GM04503 (cell line): ENCODE results near the gene MRPL23.

Experiments used
- DNase-seq: peaks from one replicate; pipeline ENCODE4 v3.0.0-alpha.2; 2012; ENCODE audit warnings: low read depth

Gene MRPL23

GRCh38 chr11:1921574-1922141 lies 25.5 kb upstream of the MRPL23 start:
- DNase-seq: no peak

GRCh38 chr11:1922481-1923081 lies 24.6 kb upstream of the MRPL23 start:
- no peak for DNase-seq

GRCh38 chr11:1923201-1923956 lies 23.8 kb upstream of the MRPL23 start:
- DNase-seq: no peak

DNA sequence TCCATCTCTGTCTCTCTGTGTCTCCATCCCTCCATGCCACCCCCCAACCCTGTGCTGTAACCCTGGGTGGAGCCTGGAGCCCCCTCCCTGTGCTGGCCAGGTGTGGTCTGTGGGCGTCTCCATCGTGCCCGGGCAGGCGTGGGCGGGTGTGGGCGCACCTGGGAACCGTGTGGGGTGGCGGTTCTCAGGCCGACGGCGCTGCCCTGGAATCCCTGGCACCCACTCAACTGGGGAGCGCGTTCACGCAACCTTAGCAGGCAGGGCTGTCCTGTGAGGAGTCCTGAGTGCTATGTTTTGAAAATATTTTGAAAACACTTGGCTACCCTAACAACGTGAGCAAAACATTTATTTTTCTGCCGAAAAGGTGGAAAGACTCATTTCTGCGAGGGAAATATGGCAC lies 23.0 kb upstream of the MRPL23 start:
- no peak for DNase-seq

- no peak for DNase-seq
These were observed 22.3 kb upstream of the MRPL23 start for GRCh38 chr11:1924646-1925372.

GRCh38 chr11:1925373-1926155 lies 21.6 kb upstream of the MRPL23 start:
- no peak for DNase-seq

DNA sequence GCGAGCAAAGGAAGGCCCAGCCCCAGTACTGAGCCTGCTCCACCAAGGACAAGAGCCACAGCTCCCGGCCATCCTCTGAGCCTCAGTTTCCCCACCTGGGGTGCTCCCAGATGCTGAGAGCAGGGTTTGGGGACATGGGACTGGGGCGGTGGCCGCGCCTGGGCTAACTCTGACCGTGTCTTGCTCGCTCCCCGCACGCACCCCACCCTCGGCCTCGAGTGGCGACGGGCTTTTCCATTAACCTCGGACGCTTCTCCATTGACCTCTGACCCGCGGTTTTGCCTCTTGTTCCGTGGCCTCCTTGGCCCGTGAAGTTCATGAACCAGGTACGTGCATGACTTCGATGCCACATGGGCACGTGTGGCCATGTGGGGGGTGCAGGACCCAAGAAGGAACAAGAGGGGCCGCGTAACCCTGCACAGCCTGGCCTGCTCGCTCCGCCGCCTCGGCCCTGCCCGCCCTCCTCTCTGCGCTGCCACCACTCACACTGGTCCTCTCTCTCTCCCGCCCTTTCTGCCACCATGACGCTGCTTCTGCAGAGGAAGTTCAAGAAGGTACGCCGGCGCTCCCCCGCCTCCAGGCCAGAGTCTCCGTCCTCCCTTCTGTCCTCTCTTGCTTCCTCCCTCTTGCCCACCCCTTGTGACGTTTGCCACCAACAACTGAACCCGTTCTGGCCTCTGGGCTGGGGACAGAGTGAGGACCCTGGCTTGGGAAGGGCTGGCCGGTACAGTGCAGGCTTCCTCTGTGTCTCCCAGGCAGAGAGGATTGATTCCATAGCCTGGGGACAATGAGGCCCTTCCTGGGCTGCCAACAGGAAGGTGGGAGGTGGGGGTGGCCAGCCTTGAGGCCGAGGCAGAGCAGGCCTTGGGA lies 20.7 kb upstream of the MRPL23 start:
- DNase-seq: no peak

DNA sequence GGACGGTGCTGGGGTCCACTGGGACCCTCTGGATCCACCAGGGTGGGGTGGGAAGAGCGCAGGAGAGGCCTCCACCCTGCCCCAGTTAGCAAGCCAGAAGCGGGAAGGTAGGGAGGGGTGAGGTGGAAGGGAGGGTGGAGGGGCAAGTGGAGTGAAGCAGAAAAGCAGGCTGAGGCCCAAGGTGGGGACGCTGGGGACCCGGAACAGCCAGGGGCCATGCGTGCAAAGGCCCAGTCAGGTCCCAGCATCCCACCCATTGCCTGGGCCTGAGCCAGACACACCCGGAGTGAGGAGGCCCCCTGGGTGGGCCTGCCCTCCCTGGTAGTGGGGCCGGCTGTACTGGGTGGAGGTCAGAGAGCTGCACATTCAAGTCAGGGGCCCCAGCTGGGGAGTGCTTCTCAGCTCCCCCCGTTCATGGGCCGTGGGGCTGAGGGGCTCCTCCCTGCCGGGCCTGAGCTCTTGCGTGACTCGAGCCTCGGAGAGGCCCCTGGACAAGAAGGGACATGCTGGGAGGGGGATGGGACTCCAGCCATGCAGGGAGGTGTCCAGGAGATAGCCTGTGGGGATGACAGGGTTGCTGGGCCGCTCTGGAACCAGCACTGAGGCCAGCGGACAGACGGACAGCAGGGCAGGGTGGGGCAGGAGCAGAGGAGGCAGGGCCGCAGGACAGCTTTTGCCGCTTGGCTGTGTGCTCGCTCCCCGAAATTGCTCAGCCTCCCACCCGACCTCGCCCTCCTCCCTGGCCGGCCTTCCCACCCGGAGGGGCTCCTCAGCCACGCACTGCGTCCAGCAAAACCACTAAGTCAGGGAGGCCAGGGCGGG lies 19.9 kb upstream of the MRPL23 start:
- DNase-seq: no peak

DNA sequence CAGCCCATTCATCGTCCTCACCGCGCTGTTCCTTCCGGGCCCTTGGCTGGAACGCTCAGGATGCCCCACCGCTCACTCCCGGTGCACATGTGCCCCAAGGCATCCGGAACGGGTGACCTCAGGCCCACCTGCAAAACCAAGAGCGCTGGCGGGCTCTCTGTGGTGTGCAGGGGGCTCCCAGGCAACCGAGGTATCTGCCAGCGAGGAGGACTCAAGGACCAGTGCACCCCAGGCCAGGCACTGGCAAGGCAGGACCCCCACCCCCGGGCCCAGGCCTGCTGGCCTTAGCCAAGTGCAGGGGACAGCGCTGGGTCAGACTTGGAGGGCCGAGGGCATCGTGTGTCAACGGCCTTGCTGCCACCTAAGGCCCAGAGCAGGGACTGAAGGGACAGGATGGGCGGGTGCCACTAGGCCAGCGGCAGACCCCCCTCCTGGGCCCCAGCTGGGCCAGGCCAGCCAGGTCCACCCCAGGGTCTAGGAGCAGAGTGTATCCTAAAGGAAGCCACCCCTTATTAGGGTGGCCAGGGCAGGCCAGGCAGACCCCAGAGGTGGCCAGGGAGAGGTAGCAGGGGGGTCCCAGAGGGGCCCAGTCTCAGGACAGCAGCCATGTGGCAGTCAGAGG lies 19.2 kb upstream of the MRPL23 start:
- no peak for DNase-seq

DNA sequence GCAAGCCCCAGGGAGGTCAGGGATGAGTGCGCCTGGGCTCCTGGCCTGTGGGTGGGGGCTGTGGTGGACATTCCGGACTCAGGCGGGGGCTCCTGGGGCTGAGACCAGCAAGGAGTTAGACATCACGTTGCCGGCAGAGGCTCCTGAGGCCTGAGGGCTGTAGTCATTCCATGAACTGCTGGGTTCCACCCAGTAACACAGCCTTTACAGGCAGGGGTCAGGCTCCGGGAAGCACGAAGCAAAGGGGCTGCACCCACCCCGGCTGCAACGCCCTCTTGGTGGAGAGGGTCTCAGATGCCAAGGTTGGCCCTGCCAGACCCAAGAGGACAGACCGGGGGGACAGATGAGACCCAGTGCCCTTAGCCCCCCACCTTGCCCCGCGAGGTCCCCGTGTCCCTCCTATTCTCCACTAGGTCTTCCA lies 18.7 kb upstream of the MRPL23 start:
- DNase-seq: no peak

- DNase-seq: no peak
These were observed 18.1 kb upstream of the MRPL23 start for GRCh38 chr11:1928891-1929541.

DNA sequence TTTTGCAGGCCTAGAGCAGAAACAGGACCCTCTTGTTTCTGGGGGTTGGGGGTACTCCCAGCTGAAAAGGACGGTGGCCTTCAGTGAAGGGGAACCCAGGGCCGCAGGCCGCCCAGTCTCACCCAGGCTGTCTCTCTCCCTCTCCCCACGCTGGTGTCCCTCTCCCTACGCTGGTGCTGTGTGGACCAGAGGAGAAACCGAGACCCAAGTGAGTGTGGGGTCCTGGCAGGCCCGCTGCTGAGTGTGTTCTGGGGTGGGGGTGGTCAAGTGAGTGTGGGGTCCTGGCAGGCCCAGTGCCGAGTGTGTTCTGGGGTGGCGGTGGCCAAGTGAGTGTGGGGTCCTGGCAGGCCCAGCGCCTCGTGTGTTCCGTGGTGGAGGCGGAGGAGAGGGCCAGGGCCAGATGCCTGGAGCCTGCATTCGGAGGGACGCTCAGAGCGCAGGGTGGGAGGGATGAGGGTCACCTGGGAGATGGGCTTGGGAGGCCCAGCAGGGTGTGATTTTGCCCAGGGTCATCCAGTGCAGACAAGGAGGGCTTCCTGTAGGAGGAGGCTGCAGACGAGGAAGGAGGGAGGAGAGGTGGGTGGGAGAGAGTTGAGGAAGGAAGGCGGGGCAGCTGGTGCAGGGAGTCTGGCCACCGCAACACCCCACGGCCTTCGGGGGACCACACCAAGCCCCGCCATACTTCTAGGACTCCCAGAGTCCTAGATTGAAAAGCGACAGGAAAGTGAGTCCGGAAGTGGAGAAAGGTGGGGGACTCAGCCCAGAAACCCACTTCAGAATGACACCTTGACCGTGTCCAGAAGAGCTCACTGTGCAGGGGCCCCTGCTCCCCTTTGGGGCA lies 17.3 kb upstream of the MRPL23 start:
- no peak for DNase-seq

GRCh38 chr11:1930462-1930830 lies 16.7 kb upstream of the MRPL23 start:
- no peak for DNase-seq

- DNase-seq: no peak
These were observed 15.6 kb upstream of the MRPL23 start for GRCh38 chr11:1931341-1932104.

GRCh38 chr11:1932105-1932480 lies 15.0 kb upstream of the MRPL23 start:
- DNase-seq: no peak

DNA sequence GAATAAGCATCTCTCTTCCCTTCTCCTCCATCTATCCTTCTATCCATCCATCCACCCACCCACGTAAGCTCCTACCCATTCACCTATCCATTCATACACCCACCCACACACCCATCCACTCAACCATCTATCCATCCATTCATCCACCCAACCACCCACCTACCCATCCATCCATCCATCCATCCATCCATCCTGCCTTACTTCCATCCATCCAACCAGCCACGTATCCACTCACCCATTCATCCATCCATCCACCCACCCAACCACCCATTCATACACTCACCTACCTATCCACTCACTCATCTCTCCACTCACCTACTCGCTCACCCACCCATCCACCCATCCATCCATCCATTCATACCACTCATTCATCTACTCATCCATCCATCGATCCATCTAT lies 14.5 kb upstream of the MRPL23 start:
- no peak for DNase-seq
